VCaP (cell line): ENCODE measurements around the gene TLE2.

Source experiments
- H3K27ac ChIP-seq: fragments of 450-650 bp; 2 replicates; pipeline ENCODE4 v1.5.1; 2017
- CTCF ChIP-seq: fragments of 450-650 bp; conservative IDR thresholded peaks from 2 replicates; pipeline ENCODE4 v1.5.1; 2017; ENCODE audit warnings: mild to moderate bottlenecking, moderate library complexity

Gene TLE2

GRCh38 chr19:2950286-2951124, 78.6 kb downstream of the TLE2 start:
- TF ChIP-seq CTCF = no peak
- H3K27ac ChIP-seq = peak overlapping the region; percentile 98

GRCh38 chr19:2949939-2950285, 79.2 kb downstream of the TLE2 start:
- no peak for TF ChIP-seq CTCF
- H3K27ac ChIP-seq = peak overlapping the region; percentile 98
